ENCODE results near the gene MAD1L1. TPM values are rescaled to one million over a fixed set of nuclear protein-coding genes. Genes with fewer than 3 reads are reported as not detected.
"Not testable (repeated sequence)": the region's sequence is repeated elsewhere in the genome, so short reads cannot be mapped to it uniquely, and the experiment has no call there.

The MAD1L1 gene
- total RNA-seq, 1 donor from 2014 or later, result 112 TPM

DNA sequence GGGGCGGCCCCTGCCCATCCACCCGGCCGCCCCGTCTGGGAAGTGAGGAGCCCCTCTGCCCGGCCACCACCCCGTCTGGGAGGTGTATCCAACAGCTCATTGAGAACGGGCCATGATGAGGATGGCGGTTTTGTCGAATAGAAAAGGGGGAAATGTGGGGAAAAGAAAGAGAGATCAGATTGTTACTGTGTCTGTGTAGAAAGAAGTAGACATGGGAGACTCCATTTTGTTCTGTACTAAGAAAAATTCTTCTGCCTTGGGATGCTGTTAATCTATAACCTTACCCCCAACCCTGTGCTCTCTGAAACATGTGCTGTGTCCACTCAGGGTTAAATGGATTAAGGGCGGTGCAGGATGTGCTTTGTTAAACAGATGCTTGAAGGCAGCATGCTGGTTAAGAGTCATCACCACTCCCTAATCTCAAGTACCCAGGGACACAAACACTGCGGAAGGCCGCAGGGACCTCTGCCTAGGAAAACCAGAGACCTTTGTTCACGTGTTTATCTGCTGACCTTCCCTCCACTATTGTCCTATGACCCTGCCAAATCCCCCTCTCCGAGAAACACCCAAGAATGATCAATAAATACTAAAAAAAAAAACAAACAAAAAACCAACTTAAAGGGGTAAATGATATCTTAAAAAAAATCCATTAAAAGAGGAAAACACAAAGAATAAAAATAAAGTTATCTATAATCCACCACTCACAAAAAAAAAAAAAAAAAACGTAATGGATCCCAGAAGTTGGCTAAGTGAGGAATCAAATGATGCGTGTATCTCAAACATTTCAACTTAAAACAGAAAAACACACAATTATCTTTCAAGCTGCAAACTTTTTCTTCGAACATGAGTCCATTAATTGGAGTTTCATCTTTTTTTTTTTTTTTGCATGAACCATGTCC is 70.5 kb downstream of the MAD1L1 start:
- intact Hi-C loops (cut with micrococcal nuclease), result not testable (repeated sequence)

DNA sequence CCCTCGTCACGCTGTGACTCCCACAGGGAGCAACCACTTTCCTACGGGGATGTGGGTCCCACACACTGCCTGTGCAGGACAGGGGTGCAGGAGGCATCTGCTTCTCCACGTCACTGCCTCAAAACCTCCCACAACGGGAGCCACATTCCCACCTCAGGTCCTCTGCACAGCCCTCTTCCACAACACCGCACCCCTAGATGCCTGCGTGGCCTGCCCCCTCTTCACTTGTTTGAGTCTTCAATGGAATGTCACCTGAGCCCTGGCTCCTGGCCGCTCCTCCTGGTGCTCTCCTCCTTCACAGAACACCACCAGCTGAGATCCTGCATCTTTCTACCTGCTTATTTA is 73.6 kb downstream of the MAD1L1 start:
- intact Hi-C loops (cut with micrococcal nuclease), result no loop called here

DNA sequence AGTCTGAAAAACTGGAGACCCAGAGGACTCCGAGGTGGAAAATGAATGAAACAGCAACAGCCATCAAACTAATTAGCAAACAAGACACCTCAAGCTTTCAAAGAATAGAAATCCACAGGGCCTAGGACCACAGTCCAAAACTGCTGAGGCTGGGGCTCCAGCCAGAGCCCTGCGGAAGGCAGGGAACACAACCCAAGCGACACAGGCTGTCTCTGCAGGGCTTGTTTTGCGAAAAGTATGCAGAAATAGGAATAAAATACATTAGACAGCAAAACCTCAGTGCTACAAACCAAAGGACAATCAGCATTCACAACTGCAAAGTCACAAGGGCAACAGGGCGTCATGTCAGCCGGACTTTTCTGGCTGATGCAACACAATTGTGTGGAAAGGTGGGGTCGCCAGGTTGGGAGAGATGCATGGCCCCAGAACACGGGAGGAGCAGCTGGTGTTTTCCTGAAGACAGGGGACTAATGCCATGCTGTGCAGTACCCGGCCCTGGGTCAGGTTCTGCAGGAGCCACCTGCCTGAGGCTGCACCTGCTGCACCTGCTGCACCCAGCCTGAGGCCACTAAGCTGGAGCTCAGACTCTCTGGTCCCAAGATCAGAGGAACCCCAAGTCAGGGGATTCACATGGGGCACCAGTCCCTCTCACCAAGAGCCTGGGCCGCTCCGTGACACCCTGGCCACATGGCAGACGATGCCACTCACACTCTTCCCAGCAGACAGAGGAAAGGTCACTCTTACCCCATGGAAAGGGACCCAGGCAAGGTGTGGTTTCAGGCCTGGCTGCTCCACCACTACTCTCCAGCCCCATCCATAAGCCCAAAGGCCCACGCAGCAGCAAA is 74.2 kb downstream of the MAD1L1 start:
- intact Hi-C loops (cut with micrococcal nuclease), result no loop called here

GRCh38 chr7:2157473-2158279 is 75.1 kb downstream of the MAD1L1 start:
- intact Hi-C loops (cut with micrococcal nuclease), result no loop called here

DNA sequence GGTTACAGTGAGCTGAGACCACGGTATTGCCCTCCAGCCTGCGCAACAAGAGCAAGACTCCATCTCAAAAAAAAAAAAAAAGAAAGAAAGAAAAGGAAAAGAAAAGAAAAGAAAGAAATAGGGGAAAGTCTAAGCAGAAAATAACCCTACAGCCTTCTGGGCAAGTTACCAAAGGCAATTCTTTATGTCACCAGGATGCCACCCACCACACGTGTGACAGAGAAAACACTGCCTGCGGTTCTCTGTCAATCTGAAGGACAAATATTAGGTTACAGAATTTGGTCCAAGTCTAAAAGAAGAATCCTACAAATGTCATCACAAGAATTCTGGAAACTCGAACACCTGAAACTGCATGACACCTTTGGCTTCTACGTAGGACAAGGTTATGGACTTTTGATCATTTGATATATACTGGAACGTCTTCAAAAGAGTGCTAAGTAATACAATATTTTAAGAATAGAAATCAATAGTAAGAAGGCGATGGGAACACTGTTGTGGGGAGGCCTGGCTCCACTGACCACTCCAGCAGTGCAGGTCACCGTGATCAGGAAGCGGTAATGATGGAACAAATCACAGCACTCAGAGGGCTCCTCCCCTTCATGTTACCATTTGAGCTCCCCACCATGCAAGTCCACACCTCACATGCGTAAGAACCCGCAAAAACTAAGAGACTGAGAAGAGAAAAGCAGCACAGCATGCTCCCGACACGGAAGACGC is 75.8 kb downstream of the MAD1L1 start:
- intact Hi-C loops (cut with micrococcal nuclease), result no loop called here

- intact Hi-C loops (cut with micrococcal nuclease), result no loop called here
Measured at GRCh38 chr7:2154831-2155230, 77.9 kb downstream of the MAD1L1 start.

GRCh38 chr7:2154121-2154520 is 78.6 kb downstream of the MAD1L1 start:
- intact Hi-C loops (cut with micrococcal nuclease), result no loop called here

- intact Hi-C loops (cut with micrococcal nuclease), result no loop called here
Measured at GRCh38 chr7:2152646-2153045, 80.1 kb downstream of the MAD1L1 start.

GRCh38 chr7:2151801-2152612 is 80.7 kb downstream of the MAD1L1 start:
- intact Hi-C loops (cut with micrococcal nuclease), result no loop called here

DNA sequence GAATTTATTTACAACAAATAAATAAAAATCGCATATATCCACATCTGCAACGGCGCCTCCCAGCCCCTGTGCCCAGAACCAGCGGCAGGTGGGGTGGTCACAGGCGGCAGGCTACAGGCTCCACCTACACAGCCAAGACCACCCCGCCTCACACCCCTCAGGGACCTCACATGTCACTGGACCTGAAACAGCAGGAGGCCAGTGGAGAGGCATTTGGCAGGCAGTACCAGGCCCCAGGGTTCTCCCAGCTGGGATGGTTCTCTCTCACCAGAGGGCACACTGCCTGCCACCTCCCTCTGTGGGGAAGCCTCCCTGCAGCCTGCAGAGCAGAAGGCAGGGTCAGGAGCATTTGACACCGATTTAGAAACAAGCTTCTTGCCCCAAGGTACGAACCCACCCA is 81.5 kb downstream of the MAD1L1 start:
- intact Hi-C loops (cut with micrococcal nuclease), result no loop called here

DNA sequence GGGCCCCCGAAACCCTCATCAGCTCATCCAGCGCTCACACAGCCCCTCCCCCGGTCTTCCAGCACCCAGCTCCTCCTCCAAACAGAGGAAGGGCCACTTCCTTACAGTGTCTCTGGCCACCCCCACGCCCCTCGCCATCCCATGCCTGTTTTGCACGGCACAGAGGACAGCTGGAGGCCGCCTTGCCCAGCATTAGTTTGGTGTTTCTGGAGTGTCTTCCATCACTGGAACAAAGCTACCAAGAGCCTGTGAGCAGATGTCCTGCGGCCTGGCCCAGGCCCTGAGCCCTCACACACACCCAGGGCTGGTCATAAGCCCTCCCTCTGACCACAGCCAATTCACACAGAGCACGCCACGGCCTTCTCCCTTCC is 82.3 kb downstream of the MAD1L1 start:
- intact Hi-C loops (cut with micrococcal nuclease), result no loop called here

- intact Hi-C loops (cut with micrococcal nuclease), result no loop called here
Measured at GRCh38 chr7:2149672-2150444, 82.9 kb downstream of the MAD1L1 start.

GRCh38 chr7:2148814-2149213 is 83.9 kb downstream of the MAD1L1 start:
- intact Hi-C loops (cut with micrococcal nuclease), result no loop called here

GRCh38 chr7:2148189-2148588 is 84.6 kb downstream of the MAD1L1 start:
- intact Hi-C loops (cut with micrococcal nuclease), result no loop called here

- intact Hi-C loops (cut with micrococcal nuclease), result no loop called here
Measured at GRCh38 chr7:2146676-2147472, 85.9 kb downstream of the MAD1L1 start.

GRCh38 chr7:2145835-2146580 is 86.7 kb downstream of the MAD1L1 start:
- intact Hi-C loops (cut with micrococcal nuclease), result no loop called here

- intact Hi-C loops (cut with micrococcal nuclease), result no loop called here
Measured at GRCh38 chr7:2144926-2145325, 87.8 kb downstream of the MAD1L1 start.

Data from T-helper 1 cell treated with Interleukin-12 subunit alpha and Interleukin-12 subunit beta and Interleukin-4 antibody, amounts not matched to agents 30 ng/mL and 1 ng/mL, for 36 hours (primary cell).